HG03196 (cell line): Measurements from ENCODE around the gene YIF1A.

Experiments used
- ATAC-seq: cut with Tn5 transposase; IDR thresholded peaks from one replicate; pipeline ENCODE4 v1.9.1; 2021; ENCODE audit not compliant: unreplicated experiment

YIF1A gene

GRCh38 chr11:66288671-66289547 lies at the start of gene YIF1A:
TSS of gene YIF1A (minus strand) at chr11:66289143. CDS start at chr11:66288985, 158 bp downstream.
- peak; percentile 84 for ATAC-seq

- ATAC-seq = no peak
Observed at GRCh38 chr11:66337103-66337899, 48.4 kb upstream of the YIF1A start.

DNA sequence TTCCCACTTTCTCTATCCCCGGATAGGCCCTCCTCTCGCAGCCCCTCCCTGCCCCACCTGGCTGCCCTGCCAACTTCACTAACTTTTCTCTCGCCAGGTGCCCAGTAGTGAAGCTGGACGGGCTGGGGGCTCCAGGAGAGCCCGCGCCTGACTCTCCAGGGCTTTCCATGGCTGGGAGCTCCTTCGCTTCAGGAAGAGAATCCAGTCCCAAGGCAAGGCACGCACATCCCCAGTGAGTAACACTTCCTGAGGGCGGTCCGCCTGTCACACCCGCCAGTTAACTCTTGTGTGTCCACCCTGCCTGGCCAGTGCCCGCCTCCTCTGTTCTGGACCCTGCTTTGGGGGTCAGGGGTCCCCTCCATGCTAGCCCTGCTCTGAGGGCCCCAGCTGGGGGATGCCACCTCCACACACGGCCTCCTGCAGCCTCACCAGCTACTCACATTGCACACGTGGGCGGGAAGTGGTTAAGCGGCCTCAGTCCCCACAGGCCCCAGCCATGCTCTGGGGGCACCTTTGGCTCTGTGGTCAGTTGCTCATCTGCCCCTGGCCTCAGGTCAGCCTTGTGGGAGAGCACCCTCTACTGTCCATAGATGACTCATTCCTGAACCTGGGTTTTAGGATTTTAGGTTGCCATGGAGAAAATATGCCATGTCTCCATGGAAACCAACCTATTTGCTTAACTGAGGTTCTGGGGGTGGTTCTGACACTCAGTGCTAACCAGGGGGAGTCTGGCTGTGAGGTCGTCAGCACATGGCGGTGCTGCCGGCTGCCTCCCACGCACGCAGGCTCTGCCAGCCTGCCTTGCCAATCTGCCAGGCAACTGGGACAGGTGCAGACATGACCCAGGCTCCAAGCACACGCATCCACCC lies 47.5 kb upstream of the YIF1A start, which contains the start of gene RIN1:
Gene RIN1 (minus strand): TSS at position 201 of the 869 bp plus-strand sequence. CDS start 32 bp downstream, at position 169.
- peak; percentile 49 for ATAC-seq

- peak; percentile 21 for ATAC-seq
Observed at GRCh38 chr11:66335531-66336233, 46.7 kb upstream of the YIF1A start.

DNA sequence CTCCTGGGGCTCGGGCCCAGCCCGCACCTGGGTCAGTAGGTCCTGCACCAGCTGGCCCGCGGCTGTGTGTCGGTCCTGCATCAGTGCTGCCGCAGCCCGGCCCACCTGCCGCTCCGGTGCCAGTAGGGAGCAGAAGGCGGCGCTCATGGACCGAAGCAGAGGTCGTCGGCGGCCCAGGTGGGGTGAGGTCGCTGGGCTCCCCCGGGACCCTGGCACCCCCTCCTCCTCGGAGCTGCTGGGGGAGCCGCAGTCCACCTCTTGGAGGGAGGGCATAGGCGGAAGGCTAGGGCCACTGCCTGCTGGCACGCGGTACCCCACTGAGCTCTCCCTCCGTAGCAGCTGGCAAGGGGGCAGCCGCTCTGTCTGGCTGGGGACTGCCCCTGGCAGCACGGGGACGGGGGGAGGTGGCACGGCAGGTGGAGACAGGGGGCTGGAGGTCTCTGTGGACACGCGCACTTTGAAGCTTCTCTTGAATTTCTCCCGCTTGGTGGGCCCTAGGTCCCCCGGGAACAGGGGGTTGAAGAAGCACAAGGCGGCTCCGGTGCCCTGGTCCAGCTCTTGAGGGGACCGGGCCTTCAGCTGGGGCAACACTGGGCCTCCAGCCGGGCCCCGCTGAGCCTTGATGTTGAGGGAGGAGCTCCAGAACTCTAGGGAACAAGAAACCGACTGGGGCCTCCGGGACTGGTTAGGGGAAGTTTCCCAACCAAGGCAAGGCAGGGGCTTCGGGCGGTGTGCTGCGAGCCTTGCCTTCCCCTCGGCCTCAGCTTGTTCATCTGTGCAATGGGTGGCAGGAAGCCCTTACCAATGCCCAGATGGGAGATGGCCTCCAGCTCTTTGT lies 45.9 kb upstream of the YIF1A start:
- no peak for ATAC-seq

DNA sequence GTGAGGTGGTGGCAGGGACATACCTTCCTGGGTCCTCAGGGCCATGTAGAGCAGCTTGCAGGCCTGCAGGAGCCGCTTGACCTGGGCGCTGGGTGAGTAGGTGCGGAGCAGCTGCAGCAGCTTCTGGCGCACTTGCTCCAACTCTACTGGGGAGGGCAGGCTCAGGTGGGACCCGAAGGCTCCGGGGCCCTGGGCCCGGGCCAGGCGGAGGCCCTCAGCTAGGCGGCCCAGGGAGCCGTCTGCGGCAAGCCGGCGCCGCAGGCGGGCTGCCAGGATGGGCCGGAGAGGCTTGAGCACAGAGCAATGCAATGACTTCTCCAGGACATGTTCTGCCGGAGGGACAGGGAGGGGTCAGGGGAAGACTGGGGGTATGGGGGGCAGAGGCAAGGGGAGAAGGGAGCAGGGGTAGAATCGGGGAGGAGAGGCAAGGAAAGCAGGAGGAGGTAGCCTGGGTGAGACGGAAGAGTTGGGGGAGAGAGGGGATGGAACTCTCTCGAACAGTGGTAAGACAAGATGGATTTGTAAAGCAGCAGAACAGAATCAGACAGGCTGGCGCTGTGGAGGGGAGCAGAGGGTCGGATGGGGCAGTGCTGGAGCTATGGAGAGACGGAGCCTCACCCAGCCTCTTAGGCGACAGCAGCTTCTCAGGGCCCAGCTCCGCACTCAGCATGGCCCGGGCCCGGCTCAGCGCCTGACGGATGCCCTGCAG lies 45.1 kb upstream of the YIF1A start:
- no peak for ATAC-seq

DNA sequence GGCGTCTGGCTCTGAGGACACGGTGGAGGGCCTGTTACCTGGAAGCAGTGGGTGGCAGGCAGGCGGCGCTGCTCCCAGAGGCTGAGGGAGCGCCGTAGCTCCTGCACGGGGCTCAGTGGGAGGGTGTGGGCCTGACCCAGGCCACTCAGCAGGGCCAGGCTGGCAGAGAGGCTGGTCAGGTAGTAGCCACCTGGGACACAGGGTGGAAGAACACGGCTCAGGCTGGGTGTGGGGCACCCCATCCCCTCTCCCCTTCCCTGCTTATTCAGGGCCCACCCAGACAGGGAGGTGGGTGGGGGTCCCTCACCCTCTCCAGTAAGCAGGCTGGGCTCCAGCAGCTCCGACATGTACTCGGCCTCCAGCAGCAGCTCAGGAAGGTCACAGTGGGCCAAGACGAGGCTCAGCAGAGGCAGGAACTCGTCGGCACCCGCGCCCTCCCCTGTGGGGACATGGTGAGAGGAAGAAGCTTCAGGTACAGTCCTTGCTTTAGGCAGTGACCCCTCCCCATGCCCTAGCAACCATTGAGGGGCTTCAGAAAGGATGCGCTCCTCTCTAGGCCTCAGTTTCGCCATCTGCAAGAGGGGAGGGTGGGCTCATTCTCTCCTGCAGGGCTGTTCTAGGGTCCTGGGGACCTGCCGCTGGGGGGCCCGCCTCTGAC lies 44.4 kb upstream of the YIF1A start:
- no peak for ATAC-seq

DNA sequence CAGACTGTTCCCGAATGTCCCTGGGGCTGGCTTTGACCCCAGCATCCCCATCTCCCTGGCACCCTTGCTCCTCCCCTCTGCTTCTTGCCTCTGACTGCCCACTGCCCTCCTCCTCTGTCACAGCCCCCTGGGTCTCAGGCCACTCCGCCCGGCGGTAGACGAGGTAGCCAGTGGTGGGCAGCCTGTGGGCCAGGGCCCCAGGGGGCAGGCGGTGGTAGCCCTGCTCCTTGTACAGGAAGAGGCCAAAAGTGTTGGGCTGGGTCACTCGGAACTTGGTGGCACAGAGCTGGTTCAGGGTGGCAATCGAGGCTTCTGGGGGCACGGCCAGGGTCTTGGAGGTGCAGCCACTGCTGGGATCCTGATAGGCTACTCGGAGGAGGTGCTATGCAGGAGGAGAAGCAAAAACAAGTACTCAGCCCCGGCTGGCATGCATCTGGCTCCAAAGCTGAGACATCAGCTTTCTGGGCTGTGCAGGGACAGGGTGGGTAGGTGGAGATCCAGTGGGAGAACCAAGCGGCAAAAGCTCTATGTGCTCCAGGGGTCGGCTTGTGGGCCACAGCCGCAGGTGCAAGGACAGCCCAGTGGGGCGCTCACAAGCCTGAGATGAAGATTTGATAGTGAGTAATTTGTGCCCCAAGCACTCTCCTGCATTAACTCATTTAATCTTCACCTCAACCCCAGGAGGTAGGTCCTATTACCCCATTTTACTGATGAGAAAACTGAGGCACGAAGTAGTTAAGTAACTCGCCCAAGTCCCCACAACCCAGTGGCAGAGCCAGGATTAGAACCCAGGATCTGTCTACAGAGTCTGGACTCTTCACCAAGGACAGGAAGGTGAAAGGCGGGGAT lies 43.7 kb upstream of the YIF1A start:
- ATAC-seq = no peak

GRCh38 chr11:66331542-66332370 lies 42.8 kb upstream of the YIF1A start:
- ATAC-seq = no peak

GRCh38 chr11:66330931-66331330 lies 42.0 kb upstream of the YIF1A start:
- ATAC-seq = no peak

DNA sequence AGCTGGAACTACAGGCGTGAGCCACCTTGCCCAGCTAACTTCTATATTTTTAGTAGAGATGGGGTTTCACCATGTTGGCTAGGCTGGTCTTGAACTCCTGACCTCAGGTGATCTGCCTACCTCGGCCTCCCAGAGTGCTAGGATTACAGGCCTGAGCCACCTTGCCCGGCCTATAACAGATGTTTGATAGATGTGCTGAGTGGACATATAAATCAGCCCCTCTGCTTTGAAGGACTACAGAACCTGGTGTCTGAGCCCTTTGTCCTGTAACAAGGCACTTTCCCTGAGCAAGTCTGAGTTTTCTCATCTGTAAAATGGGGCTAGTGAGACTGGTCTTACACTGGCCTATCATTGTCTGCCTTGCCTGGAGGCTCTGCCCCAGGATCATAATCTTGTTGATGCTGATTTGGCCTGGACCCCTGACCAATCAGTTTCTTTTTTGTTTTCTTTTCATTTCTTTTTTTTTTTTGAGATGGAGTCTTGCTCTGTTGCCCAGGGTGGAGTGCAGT lies 40.3 kb upstream of the YIF1A start:
- ATAC-seq = no peak

DNA sequence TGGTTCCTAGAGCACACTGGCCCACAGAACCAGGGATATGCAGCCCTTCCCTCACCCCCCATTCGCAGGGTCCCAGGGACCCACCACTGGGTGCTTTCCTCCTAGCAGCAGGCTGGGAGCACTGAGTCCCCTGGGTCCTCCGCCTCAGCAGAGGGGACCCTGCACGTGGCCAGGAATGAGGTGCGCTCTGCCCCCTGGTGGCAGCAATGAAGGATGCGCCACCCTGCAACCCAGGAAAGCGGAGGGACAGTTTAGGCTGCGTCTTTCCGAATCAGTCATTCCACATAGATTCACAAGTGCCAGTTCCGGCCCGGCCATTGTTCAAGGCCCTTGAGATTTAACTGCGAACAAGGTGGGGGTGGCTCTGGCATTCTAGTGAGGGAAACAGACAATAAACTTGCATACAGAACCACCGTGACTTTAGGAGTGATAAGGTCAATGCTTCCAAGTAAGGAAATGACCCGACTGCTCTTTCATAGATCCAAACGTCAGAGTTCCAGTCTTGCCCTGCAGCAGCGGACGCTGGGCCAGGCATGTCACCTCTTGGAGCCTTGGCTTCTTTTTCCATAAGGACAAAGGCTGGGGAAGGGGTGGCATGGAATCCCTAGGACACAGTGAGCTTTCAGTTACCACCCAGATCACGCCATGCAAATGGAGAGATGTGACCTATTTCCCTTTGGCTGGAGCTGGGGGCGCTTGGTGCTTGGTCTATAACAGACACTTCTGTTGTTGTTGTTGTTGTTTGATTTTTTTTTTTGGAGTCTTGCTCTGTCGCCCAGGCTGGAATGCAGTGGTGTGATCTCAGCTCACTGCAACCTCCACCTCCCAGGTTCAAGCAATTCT lies 39.6 kb upstream of the YIF1A start:
- no peak for ATAC-seq

GRCh38 chr11:66328031-66328301 lies 39.0 kb upstream of the YIF1A start:
- no peak for ATAC-seq

- no peak for ATAC-seq
Observed at GRCh38 chr11:66327171-66328030, 38.5 kb upstream of the YIF1A start.
